AG09309 (cell line): ENCODE data around the gene EIF6.
"Not testable (repeated sequence)": the region's sequence is repeated elsewhere in the genome, so short reads cannot be mapped to it uniquely, and the experiment has no call there.

Experiments
- DNase-seq: peaks from one replicate; pipeline ENCODE4 v3.0.0-alpha.2; 2010; ENCODE audit warnings: low read depth
- H3K4me3 ChIP-seq: 2 replicates; pipeline ENCODE4 v1.5.1; 2011; ENCODE audit warnings: mild to moderate bottlenecking, low read depth, low read length, moderate library complexity; ENCODE audit not compliant: control insufficient read depth
- CTCF ChIP-seq: IDR thresholded peaks from 2 replicates; pipeline ENCODE4 v1.5.1; 2011; ENCODE audit warnings: mild to moderate bottlenecking, low read depth, low read length, inconsistent platforms; ENCODE audit not compliant: insufficient read depth, control insufficient read depth; ENCODE audit errors: missing control alignments

The EIF6 gene

GRCh38 chr20:35319192-35319870 lies 34.8 kb upstream of the EIF6 start:
- DNase-seq = no peak
- H3K4me3 ChIP-seq = no peak overlapping the region
- no peak for TF ChIP-seq CTCF

- no peak for DNase-seq
- TF ChIP-seq CTCF = no peak
- H3K4me3 ChIP-seq = no peak overlapping the region
Observed at GRCh38 chr20:35318502-35319157, 34.1 kb upstream of the EIF6 start.

- no peak for TF ChIP-seq CTCF
- DNase-seq = no peak
- H3K4me3 ChIP-seq = no peak overlapping the region
Observed at GRCh38 chr20:35317416-35318210, 33.0 kb upstream of the EIF6 start.

- TF ChIP-seq CTCF = no peak
- no peak for DNase-seq
- no peak overlapping the region for H3K4me3 ChIP-seq
Observed at GRCh38 chr20:35316086-35316485, 31.5 kb upstream of the EIF6 start.

GRCh38 chr20:35315632-35316020 lies 31.1 kb upstream of the EIF6 start:
- not testable (repeated sequence) for H3K4me3 ChIP-seq, DNase-seq

GRCh38 chr20:35314816-35315631 lies 30.5 kb upstream of the EIF6 start:
- no peak overlapping the region for H3K4me3 ChIP-seq
- no peak for TF ChIP-seq CTCF
- DNase-seq = no peak
